DLD1 (cell line): ENCODE data around the gene EGR2.

ENCODE experiments used
- in situ Hi-C: cut with HindIII; loops from 2 replicates; pipeline ENCODE4 v1.10.0; 2017; ENCODE audit warnings: low sequenced_read_pairs

The EGR2 gene

GRCh38 chr10:62816331-62817120 is at the start of gene EGR2:
EGR2 (minus strand) TSS chr10:62816366; CDS start chr10:62816029, 337 bp downstream.
- in situ Hi-C loops = no loop called here

GRCh38 chr10:62862447-62862846 is 46.3 kb upstream of the EGR2 start:
- in situ Hi-C loops = no loop called here

GRCh38 chr10:62861507-62861906 is 45.3 kb upstream of the EGR2 start:
- in situ Hi-C loops = no loop called here

- in situ Hi-C loops = no loop called here
Measured at GRCh38 chr10:62860946-62861345, 44.8 kb upstream of the EGR2 start.

DNA sequence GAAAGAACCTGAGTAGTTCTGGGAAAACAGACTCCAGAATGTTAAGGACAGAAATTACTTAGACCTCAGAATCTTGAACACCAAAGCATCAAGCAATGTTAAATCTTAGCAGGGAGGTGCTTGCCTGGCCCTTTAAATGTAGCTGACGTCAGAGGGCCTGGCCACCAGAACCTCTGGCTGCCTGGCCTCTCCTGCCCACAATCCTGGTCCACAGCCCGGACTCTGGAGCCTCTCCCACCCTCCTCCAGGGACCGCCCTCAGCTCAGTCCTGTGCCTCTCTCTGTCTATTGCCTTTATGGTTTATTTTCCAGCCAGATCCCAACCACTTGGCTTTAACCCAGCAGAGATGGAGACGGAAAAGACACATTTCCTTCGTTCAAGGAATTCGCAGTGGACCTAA is 42.2 kb upstream of the EGR2 start:
- in situ Hi-C loops = no loop called here

DNA sequence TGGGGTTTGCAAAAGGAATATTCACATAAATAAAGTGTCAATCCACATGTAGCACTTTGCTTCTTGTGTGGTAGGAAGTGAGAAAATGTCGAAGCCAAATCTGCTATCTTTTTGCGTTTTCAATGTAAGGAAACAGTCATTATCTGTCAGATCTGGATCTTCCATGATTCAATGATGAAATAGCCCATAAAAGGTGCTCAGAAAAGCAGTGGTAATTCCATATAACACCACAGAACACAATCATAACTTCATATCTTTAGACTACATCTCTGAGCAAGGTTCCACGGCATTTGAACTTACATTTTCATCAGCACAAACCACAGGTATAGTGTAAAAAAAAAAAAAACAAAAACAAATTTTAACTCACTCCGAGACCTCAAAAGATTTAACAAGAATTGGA is 39.9 kb upstream of the EGR2 start:
- in situ Hi-C loops = no loop called here

GRCh38 chr10:62853710-62854109 is 37.5 kb upstream of the EGR2 start:
- in situ Hi-C loops = no loop called here

DNA sequence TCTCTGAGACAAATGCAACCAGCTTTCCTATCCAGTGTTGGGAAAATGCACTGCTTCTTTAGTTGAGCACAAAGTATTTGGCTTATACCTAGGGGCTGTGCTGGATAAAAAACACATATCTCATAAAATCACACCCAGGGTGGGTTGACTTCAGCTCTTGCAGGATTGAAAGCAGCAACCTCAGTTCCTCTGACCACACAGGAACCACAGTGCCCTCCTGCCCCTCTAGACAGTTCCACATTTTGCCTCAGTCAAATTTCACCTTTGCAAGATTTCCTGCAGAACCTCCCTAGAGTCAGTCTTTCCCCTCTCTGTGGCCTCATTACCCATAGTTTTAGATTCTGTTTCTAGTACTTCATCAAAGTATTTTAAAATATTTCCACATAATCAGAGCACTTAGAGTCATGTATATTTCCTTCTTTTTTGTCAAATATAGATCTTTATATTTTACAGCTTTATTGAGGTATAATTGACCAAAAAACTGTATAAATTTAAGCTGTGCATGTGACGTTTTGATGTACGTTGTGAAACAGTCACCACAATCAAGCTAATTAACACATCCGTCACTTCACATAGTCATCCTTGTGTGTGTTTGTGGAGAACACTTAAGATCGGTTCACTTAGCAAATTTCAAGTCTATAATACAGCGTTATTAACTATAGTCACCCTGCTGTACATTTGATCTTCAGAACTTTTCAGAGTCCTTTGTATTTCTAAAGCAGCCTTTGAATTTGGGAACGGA is 37.0 kb upstream of the EGR2 start:
- in situ Hi-C loops = no loop called here

DNA sequence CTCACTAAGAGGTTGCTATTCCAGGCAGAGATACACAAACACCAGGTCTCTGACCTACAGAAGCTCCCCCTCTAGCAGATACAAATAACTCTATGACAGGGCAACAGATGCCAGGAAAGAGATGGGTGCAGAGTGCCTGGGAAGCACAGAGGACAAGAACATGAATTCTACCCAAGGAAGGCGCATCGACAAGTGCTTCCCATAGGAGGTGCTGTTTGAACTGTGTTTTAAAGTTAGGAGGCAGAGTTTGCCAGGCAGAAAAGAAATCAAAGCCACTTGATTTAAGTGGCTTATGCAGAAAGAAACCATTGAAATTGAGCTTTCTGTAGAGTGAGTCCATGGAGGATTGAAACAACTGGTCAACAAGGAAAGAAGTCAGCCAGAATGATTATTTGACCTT is 35.3 kb upstream of the EGR2 start:
- in situ Hi-C loops = no loop called here

DNA sequence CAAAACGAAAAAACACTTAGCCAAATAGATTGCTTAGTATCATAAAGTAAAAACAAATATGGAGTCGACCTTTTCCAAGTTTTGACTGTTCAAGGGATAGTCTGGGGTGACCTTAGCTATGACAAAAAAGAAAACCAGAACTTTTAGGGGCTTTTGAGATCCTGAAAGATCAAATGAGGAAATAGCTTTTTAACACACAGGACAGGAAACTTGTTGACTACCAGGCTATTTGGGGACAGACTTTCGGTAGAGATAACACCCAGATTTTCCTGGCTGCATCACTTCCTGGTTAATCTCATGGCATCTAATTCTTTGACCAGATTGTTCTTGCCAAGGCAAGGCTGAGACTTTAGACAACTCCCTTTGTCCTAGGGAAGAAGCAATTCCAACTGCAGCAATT is 34.5 kb upstream of the EGR2 start:
- in situ Hi-C loops = no loop called here

GRCh38 chr10:62847433-62847832 is 31.3 kb upstream of the EGR2 start:
- in situ Hi-C loops = no loop called here

- in situ Hi-C loops = no loop called here
Measured at GRCh38 chr10:62844280-62845011, 28.3 kb upstream of the EGR2 start.

- in situ Hi-C loops = no loop called here
Measured at GRCh38 chr10:62843600-62843999, 27.4 kb upstream of the EGR2 start.

- in situ Hi-C loops = no loop called here
Measured at GRCh38 chr10:62842983-62843382, 26.8 kb upstream of the EGR2 start.

GRCh38 chr10:62839590-62839989 is 23.4 kb upstream of the EGR2 start:
- in situ Hi-C loops = no loop called here

DNA sequence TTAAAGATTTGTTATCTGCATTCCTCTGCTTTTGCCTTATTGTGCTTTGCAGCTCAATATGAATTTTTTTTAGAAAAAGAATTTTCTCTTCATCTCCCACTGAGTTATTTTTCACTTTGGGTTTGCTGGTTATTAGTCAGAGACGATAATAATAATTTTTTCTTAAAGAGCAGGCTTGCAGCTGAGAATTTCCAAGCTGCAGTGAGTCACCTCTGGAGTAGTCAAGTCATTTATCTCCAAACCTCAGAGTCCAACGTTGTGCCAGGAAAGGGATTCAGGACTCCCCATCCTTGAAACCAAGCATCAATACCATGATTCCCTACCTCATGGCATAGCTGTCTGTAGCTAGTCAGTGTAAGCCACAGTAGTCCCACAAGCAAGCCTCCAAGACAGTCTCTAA is 15.2 kb upstream of the EGR2 start:
- in situ Hi-C loops = no loop called here

GRCh38 chr10:62830679-62831078 is 14.5 kb upstream of the EGR2 start:
- in situ Hi-C loops = no loop called here

DNA sequence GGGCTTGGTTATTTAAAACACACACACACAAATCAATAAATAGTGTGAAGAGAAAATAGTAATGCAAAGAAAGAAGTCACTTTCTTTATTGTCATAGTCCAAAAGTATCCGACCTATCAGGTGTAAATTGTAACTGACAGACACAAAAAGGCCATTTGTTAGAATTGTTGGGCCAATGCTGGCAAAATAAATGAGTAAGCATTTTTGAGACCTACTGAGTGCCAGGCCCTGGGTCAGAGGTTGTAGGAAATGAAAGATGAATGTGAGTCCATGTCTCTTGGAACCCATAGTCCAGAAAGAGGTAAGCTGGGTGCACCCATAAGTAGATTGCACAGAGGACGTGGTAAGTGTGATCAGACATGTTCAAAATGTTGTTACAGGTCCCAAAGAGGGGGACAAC is 13.5 kb upstream of the EGR2 start:
- in situ Hi-C loops = no loop called here

GRCh38 chr10:62826273-62826672 is 10.1 kb upstream of the EGR2 start:
- in situ Hi-C loops = no loop called here

DNA sequence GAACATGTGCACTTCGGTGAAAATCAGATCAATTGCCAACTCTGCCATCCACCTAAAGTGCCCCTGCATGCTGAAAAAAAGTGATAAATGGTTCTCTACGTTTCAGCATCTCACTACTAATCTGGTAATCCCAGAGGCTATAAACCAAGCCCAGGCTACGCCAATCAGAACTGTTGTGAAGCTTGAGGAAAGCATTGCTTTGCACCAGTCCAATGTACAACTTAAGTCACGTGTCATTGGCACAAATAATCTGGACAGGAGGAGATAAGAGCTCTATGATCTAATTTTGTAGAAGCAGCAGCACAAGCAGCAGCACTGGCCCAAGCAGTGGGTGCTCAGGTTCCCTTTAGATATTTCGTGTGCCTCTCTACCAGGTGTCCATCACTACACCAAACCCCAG is 4.4 kb upstream of the EGR2 start:
- in situ Hi-C loops = no loop called here

DNA sequence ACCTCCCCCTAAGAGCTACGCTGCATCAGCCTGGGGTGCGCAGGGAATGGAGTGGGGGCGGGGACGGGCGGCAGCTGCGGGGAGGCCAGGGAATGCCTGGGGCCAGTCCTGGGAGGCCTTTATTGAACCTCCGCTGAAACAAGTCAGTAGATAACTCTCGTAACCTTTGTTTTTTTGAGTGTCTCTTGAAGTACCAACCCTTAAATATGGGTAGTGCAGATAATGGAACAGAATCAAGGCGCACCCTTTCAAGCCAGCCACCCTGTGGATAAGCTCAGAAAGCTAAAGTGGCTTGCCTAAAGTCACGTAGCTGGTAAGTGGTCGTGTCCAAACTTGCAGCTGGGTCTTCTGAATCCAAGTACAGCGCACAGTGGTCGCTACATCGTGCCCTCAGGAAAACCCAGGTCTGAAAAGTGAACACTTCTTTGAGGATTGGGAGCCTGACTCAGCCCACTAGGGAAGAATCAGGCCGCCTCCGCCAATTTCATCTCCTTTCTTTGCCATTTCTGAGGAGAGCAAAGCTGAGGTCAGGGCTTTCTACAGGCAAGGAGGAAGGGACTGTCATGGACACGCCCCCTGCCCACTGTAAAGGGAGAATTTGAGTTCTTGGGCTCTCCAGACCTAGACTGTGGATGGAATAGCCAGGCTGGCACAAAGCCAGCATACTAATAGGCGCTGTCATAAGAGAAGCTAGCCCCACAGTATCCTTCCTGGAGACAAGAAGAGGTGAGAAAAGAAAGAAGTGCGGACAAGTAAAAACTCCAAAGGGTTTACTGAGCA is 3.2 kb upstream of the EGR2 start:
- in situ Hi-C loops = no loop called here
